Epithelial cell of esophagus (primary cell): ENCODE data around the gene DOK1.
A peak's percentile ranks its signal among the peaks of the same experiment; 100 is the strongest.

ENCODE experiments used
- DNase-seq: peaks from one replicate; pipeline ENCODE4 v3.0.0; 2010; ENCODE audit warnings: low read depth
- H3K4me3 ChIP-seq: 2 replicates; pipeline ENCODE4 v1.5.1; 2011; ENCODE audit warnings: mild to moderate bottlenecking, low read length, control low read depth
- TF ChIP-seq, protein P1 (sequence below): IDR thresholded peaks from 2 replicates; pipeline ENCODE4 v1.5.1; 2011; ENCODE audit warnings: low read depth, mild to moderate bottlenecking, low read length, control low read depth, inconsistent platforms; ENCODE audit not compliant: insufficient read depth; ENCODE audit errors: missing control alignments

DOK1 gene

GRCh38 chr2:74569686-74570085, 15.2 kb downstream of the DOK1 start:
- TF ChIP-seq, protein P1, sequence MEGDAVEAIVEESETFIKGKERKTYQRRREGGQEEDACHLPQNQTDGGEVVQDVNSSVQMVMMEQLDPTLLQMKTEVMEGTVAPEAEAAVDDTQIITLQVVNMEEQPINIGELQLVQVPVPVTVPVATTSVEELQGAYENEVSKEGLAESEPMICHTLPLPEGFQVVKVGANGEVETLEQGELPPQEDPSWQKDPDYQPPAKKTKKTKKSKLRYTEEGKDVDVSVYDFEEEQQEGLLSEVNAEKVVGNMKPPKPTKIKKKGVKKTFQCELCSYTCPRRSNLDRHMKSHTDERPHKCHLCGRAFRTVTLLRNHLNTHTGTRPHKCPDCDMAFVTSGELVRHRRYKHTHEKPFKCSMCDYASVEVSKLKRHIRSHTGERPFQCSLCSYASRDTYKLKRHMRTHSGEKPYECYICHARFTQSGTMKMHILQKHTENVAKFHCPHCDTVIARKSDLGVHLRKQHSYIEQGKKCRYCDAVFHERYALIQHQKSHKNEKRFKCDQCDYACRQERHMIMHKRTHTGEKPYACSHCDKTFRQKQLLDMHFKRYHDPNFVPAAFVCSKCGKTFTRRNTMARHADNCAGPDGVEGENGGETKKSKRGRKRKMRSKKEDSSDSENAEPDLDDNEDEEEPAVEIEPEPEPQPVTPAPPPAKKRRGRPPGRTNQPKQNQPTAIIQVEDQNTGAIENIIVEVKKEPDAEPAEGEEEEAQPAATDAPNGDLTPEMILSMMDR, result no peak
- DNase-seq, result no peak

GRCh38 chr2:74571058-74571457, 16.5 kb downstream of the DOK1 start:
- no peak overlapping the region for H3K4me3 ChIP-seq
- DNase-seq, result no peak
- TF ChIP-seq, protein P1, result no peak

More at GRCh38 chr2:74569686-74570085, 15.2 kb downstream of the DOK1 start:
- no peak overlapping the region for H3K4me3 ChIP-seq

GRCh38 chr2:74572178-74572925, 17.8 kb downstream of the DOK1 start:
- H3K4me3 ChIP-seq, result no peak overlapping the region
- TF ChIP-seq, protein P1, result no peak
- DNase-seq, result no peak

GRCh38 chr2:74573747-74574562, 19.4 kb downstream of the DOK1 start:
- H3K4me3 ChIP-seq, result peak overlapping the region; percentile 7
- peak; percentile 77 for DNase-seq
- TF ChIP-seq, protein P1, result no peak

GRCh38 chr2:74575320-74575719, 20.8 kb downstream of the DOK1 start:
- no peak for DNase-seq
- TF ChIP-seq, protein P1, result no peak
- H3K4me3 ChIP-seq, result no peak overlapping the region

- TF ChIP-seq, protein P1, result no peak
- no peak overlapping the region for H3K4me3 ChIP-seq
- DNase-seq, result no peak
These were observed 21.8 kb downstream of the DOK1 start for GRCh38 chr2:74576211-74576862.
